ENCODE results near the gene CTNNBL1. TPM values are rescaled to one million over a fixed set of nuclear protein-coding genes. Genes with fewer than 3 reads are reported as not detected.

The CTNNBL1 gene
- total and polyA plus RNA-seq, 2 experiments from 2014 or later: 36.3 to 68.7 TPM

- no peaks in the 10 kb centered on the region for H3K27me3 Mint-ChIP-seq (ENCODE audit: insufficient read depth, low read depth, poor library complexity)
- no peak overlapping the region for H3K27ac Mint-ChIP-seq
Measured at GRCh38 chr20:37775200-37775599, 81.4 kb downstream of the CTNNBL1 start.

GRCh38 chr20:37776049-37776448 is 82.2 kb downstream of the CTNNBL1 start:
- H3K79me2 ChIP-seq (replicated peaks; ENCODE audit: insufficient read depth): no peaks in the 10 kb centered on the region
- H3K27me3 Mint-ChIP-seq (ENCODE audit: insufficient read depth, low read depth, poor library complexity): no peaks in the 10 kb centered on the region
- H3K4me3 ChIP-seq: no peak overlapping the region
- no peak overlapping the region for H3K27ac ChIP-seq (ENCODE audit: low read depth)
- ATAC-seq (no peak), DNase-seq (ENCODE audit: low spot score) (no peak)
- H3K36me3 ChIP-seq (ENCODE audit: insufficient read depth): 0 out of 2 replicates have a peak, but pooled peaks cover 2% of the 10 kb centered on the region
- H3K9me3 Mint-ChIP-seq: no peaks in the 10 kb centered on the region
- peaks cover 4% of the 10 kb centered on the region; the same call in 1 of the 2 replicates for H4K20me1 ChIP-seq (replicated peaks; ENCODE audit: insufficient read depth)
- H3K27ac Mint-ChIP-seq: no peak overlapping the region
- no peaks in the 10 kb centered on the region for H3K36me3 Mint-ChIP-seq (ENCODE audit: low read depth)
- H3K4me2 ChIP-seq: no peak overlapping the region
- H3K9me2 ChIP-seq (ENCODE audit: insufficient read depth): no peaks in the 10 kb centered on the region
- no peak overlapping the region for H3K4me3 Mint-ChIP-seq
- H3K4me1 Mint-ChIP-seq: no peaks in the 10 kb centered on the region
- no peak overlapping the region for H2AFZ ChIP-seq
- no peaks in the 10 kb centered on the region for H3K4me1 ChIP-seq (ENCODE audit: insufficient read depth)
- no peaks in the 10 kb centered on the region for H3K27me3 ChIP-seq (ENCODE audit: insufficient read depth)
- H3F3A ChIP-seq (replicated peaks; ENCODE audit: low read depth): no peaks in the 10 kb centered on the region
- TF ChIP-seq ETS1 (IDR thresholded peaks at IDR 0.05): no peak
- TF ChIP-seq ZNF331 (CRISPR knock-in tag; IDR thresholded peaks at IDR 0.05; ENCODE audit: low read depth): no peak
- TF ChIP-seq CTCF (conservative IDR thresholded peaks at IDR 0.05; ENCODE audit: low read depth in 2 of 2): no peak
- TF ChIP-seq NANOG (IDR thresholded peaks at IDR 0.05; ENCODE audit: borderline replicate concordance): no peak
- TF ChIP-seq REST (IDR thresholded peaks at IDR 0.05; ENCODE audit: unreplicated experiment): no peak
- no peak for TF ChIP-seq ZNF114 (CRISPR knock-in tag; IDR thresholded peaks at IDR 0.05)
- TF ChIP-seq EZH2 (IDR thresholded peaks at IDR 0.05; ENCODE audit: low read depth, unreplicated experiment): no peak
- no peak for TF ChIP-seq JUNB (IDR thresholded peaks at IDR 0.05; ENCODE audit: unreplicated experiment)
- TF ChIP-seq STAT1 (IDR thresholded peaks at IDR 0.05; ENCODE audit: unreplicated experiment): no peak
- TF ChIP-seq CREB1 (CRISPR knock-in tag; IDR thresholded peaks at IDR 0.05; ENCODE audit: low read depth): no peak

More at GRCh38 chr20:37775200-37775599, 81.4 kb downstream of the CTNNBL1 start:
- H2AFZ ChIP-seq: no peak overlapping the region
- H3K79me2 ChIP-seq (replicated peaks; ENCODE audit: insufficient read depth): no peaks in the 10 kb centered on the region
- peaks cover 4% of the 10 kb centered on the region; the same call in 1 of the 2 replicates for H4K20me1 ChIP-seq (replicated peaks; ENCODE audit: insufficient read depth)
- H3K4me3 Mint-ChIP-seq: no peak overlapping the region
- H3K36me3 ChIP-seq (ENCODE audit: insufficient read depth): 0 out of 2 replicates have a peak, but pooled peaks cover 2% of the 10 kb centered on the region
- H3K27me3 ChIP-seq (ENCODE audit: insufficient read depth): no peaks in the 10 kb centered on the region
- ATAC-seq: no peak
- H3K27ac ChIP-seq (ENCODE audit: low read depth): no peak overlapping the region
- no peaks in the 10 kb centered on the region for H3K9me3 Mint-ChIP-seq
- no peaks in the 10 kb centered on the region for H3K9me2 ChIP-seq (ENCODE audit: insufficient read depth)
- peaks cover under 1% of the 10 kb centered on the region; the same call in 1 of the 3 replicates for H3K4me1 Mint-ChIP-seq
- no peaks in the 10 kb centered on the region for H3K4me1 ChIP-seq (ENCODE audit: insufficient read depth)
- DNase-seq (ENCODE audit: low spot score): no peak
- TF ChIP-seq ZNF114 (CRISPR knock-in tag; IDR thresholded peaks at IDR 0.05): no peak
- no peak for TF ChIP-seq REST (IDR thresholded peaks at IDR 0.05; ENCODE audit: unreplicated experiment)
- H3K36me3 Mint-ChIP-seq (ENCODE audit: low read depth): no peaks in the 10 kb centered on the region
- no peaks in the 10 kb centered on the region for H3F3A ChIP-seq (replicated peaks; ENCODE audit: low read depth)
- H3K4me2 ChIP-seq: no peak overlapping the region
- no peak overlapping the region for H3K4me3 ChIP-seq

Measured in GM23338 (cell line).